ENCODE measurements around the gene THUMPD3. TPM values are rescaled to one million over a fixed set of nuclear protein-coding genes. Genes with fewer than 3 reads are reported as not detected.

The THUMPD3 gene
- total RNA-seq, 2 experiments from 2014 or later: 74.2 to 78.0 TPM

- no peak for TF ChIP-seq CTCF (IDR thresholded peaks at IDR 0.05)
- H3K4me1 ChIP-seq (ENCODE audit: insufficient read depth, low read length): peaks cover 26% of the 10 kb centered on the region
- peak overlapping the region; percentile 51 for H3K27ac Mint-ChIP-seq
- H3K27ac ChIP-seq (ENCODE audit: low read depth in 1 of 2, low read length in 2 of 2): no peak overlapping the region
- POLR2A ChIA-PET: interaction anchor here (0.9 to 1.0 kb wide), 3 partner anchors 10 to 45 kb away, joined by 3 read pairs; partner anchors contain the start of gene SETD5
- CTCF ChIA-PET: interaction anchor here (1.2 to 1.4 kb wide), 2 partner anchors 8 to 13 kb away, joined by 4 to 5 read pairs; no protein-coding TSS in a partner anchor
- H3K4me3 ChIP-seq (ENCODE audit: low read length): no peak overlapping the region
- H3K27me3 ChIP-seq (ENCODE audit: control insufficient read depth in 1 of 2, insufficient read depth in 2 of 2, low read length in 2 of 2): no peaks in the 10 kb centered on the region
- intact Hi-C loops (cut with DNase I, micrococcal nuclease): no loop called here
- peaks cover 88% of the 10 kb centered on the region for H3K4me1 Mint-ChIP-seq (ENCODE audit: low read depth)
- H3K9me3 Mint-ChIP-seq: no peaks in the 10 kb centered on the region
- H3K36me3 ChIP-seq (ENCODE audit: insufficient read depth, low read length): peaks cover 7% of the 10 kb centered on the region
- H3K27me3 Mint-ChIP-seq: no peaks in the 10 kb centered on the region
- ATAC-seq (ENCODE audit: poor library complexity): no peak
- no peak overlapping the region for H3K4me3 Mint-ChIP-seq
- H3K9me3 ChIP-seq (ENCODE audit: control insufficient read depth in 1 of 2, insufficient read depth in 1 of 2, low read length in 2 of 2): no peaks in the 10 kb centered on the region
- no peak for DNase-seq
- H3K36me3 Mint-ChIP-seq (ENCODE audit: low read depth): peaks cover 33% of the 10 kb centered on the region
Measured at GRCh38 chr3:9408061-9408460, 45.2 kb downstream of the THUMPD3 start.

GRCh38 chr3:9408546-9408945 is 45.7 kb downstream of the THUMPD3 start:
- intact Hi-C loops (cut with DNase I, micrococcal nuclease): no loop called here
- CTCF ChIA-PET: interaction anchor here (1.2 to 1.4 kb wide), 2 partner anchors 9 to 12 kb away, joined by 4 to 5 read pairs; no protein-coding TSS in a partner anchor

GRCh38 chr3:9409981-9410854 is 47.4 kb downstream of the THUMPD3 start:
- peak overlapping the region; percentile 63 for H3K27ac Mint-ChIP-seq
- H3K27me3 Mint-ChIP-seq: no peaks in the 10 kb centered on the region
- Histone ChIP-seq H3K27me3 (ENCODE audit: control insufficient read depth in 1 of 2, insufficient read depth in 2 of 2, low read length in 2 of 2) (no peaks in the 10 kb centered on the region), H3K36me3 (ENCODE audit: insufficient read depth, low read length) (peaks cover 7% of the 10 kb centered on the region), H3K27ac (ENCODE audit: low read depth in 1 of 2, low read length in 2 of 2) (no peak overlapping the region), H3K4me1 (ENCODE audit: insufficient read depth, low read length) (peaks cover 22% of the 10 kb centered on the region), H3K9me3 (ENCODE audit: control insufficient read depth in 1 of 2, insufficient read depth in 1 of 2, low read length in 2 of 2) (no peaks in the 10 kb centered on the region), H3K4me3 (ENCODE audit: low read length) (no peak overlapping the region)
- DNase-seq: no peak
- no peak overlapping the region for H3K4me3 Mint-ChIP-seq
- H3K36me3 Mint-ChIP-seq (ENCODE audit: low read depth): peaks cover 43% of the 10 kb centered on the region
- no peaks in the 10 kb centered on the region for H3K9me3 Mint-ChIP-seq
- CTCF ChIA-PET: interaction anchor here (1.2 kb wide), 1 partner anchor 11 kb away, joined by 3 read pairs; no protein-coding TSS in a partner anchor
- peaks cover 81% of the 10 kb centered on the region for H3K4me1 Mint-ChIP-seq (ENCODE audit: low read depth)
- no peak for TF ChIP-seq CTCF (IDR thresholded peaks at IDR 0.05)
- intact Hi-C loops (cut with DNase I, micrococcal nuclease): loop anchor here in 1 of 2 experiments (2.0 kb wide), 1 partner anchor 13 kb away; the partner anchor contains the start of gene SETD5
- no peak for ATAC-seq (ENCODE audit: poor library complexity)
- POLR2A ChIA-PET: interaction anchor here (0.6 to 3.7 kb wide), 2 partner anchors 13 to 420 kb away, joined by 3 to 14 read pairs; partner anchors contain the start of gene SETD5

More at GRCh38 chr3:9408546-9408945, 45.7 kb downstream of the THUMPD3 start:
- H3K27ac Mint-ChIP-seq: peak overlapping the region; percentile 51
- no peaks in the 10 kb centered on the region for H3K9me3 Mint-ChIP-seq
- TF ChIP-seq CTCF (IDR thresholded peaks at IDR 0.05): no peak
- no peak overlapping the region for H3K4me3 Mint-ChIP-seq
- H3K36me3 Mint-ChIP-seq (ENCODE audit: low read depth): peaks cover 37% of the 10 kb centered on the region
- Histone ChIP-seq H3K36me3 (ENCODE audit: insufficient read depth, low read length) (peaks cover 7% of the 10 kb centered on the region), H3K4me3 (ENCODE audit: low read length) (no peak overlapping the region), H3K4me1 (ENCODE audit: insufficient read depth, low read length) (peaks cover 24% of the 10 kb centered on the region), H3K27ac (ENCODE audit: low read depth in 1 of 2, low read length in 2 of 2) (no peak overlapping the region), H3K27me3 (ENCODE audit: control insufficient read depth in 1 of 2, insufficient read depth in 2 of 2, low read length in 2 of 2) (no peaks in the 10 kb centered on the region), H3K9me3 (ENCODE audit: control insufficient read depth in 1 of 2, insufficient read depth in 1 of 2, low read length in 2 of 2) (no peaks in the 10 kb centered on the region)
- H3K27me3 Mint-ChIP-seq: no peaks in the 10 kb centered on the region
- POLR2A ChIA-PET: interaction anchor here (0.9 to 1.0 kb wide), 3 partner anchors 11 to 45 kb away, joined by 3 read pairs; partner anchors contain the start of gene SETD5
- H3K4me1 Mint-ChIP-seq (ENCODE audit: low read depth): peaks cover 87% of the 10 kb centered on the region
- no peak for DNase-seq
- ATAC-seq (ENCODE audit: poor library complexity): no peak
